ENCODE measurements around the gene MCF2. TPM values are rescaled to one million over a fixed set of nuclear protein-coding genes. Genes with fewer than 3 reads are reported as not detected.

MCF2 gene
- total and polyA plus RNA-seq, 10 donors: 0.51 to 3.7 (median 1.0) TPM

DNA sequence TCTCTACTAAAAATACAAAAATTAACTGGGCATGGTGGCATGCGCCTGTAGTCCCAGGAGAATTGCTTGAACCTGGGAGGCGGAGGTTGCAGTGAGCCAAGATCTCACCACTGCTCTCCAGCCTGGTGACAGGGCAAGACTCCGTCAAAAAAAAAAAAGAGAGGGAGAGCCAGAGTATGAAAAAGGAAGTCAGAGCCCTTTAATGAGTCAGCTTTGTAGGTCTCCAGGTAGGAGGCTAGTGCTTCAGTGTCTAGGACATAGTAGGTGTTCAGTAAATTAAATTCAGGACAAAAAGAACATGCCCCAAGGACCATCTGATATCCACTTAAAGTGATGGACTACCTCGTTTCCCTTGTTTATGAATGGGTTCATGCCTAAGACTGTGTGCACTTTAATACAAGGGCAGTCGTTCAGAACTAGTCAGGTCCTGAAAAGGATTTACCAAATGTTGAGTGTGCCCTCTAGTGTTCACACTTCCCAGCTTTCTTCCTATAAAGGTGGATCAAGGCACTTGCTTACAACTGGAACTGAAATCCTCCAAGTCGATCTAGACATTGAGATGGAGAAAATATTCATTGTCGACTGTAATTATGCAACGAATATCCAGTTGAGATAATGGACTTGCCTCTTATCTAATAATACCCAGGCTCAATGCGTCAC, 148.5 kb downstream of the MCF2 start:
- WGBS, 5 donors: 22 to 34% (median 28%) methylated on average over 9 of the region's 9 CpGs
- intact Hi-C loops (cut with DNase I; ENCODE audit: low total_unique reads): loop anchor here (5.0 kb wide), 1 partner anchor 782 kb away; no protein-coding TSS in a partner anchor
- no peaks in the 10 kb centered on the region for H3K9me3 ChIP-seq
- no peak overlapping the region for H3K27ac ChIP-seq
- H3K4me3 ChIP-seq: no peak overlapping the region
- H3K27me3 ChIP-seq (replicated peaks in 1 of 7): peaks cover 0 to 8% (median 0%) of the 10 kb centered on the region in 7 donors
- no peaks in the 10 kb centered on the region for H3K36me3 ChIP-seq
- peaks cover 0 to 5% (median 0%) of the 10 kb centered on the region in 6 donors for H3K4me1 ChIP-seq
- TF ChIP-seq POLR2AphosphoS5 (IDR thresholded peaks at IDR 0.05): no peak
- TF ChIP-seq POLR2A (IDR thresholded peaks at IDR 0.05): no peak
- TF ChIP-seq, protein P1, sequence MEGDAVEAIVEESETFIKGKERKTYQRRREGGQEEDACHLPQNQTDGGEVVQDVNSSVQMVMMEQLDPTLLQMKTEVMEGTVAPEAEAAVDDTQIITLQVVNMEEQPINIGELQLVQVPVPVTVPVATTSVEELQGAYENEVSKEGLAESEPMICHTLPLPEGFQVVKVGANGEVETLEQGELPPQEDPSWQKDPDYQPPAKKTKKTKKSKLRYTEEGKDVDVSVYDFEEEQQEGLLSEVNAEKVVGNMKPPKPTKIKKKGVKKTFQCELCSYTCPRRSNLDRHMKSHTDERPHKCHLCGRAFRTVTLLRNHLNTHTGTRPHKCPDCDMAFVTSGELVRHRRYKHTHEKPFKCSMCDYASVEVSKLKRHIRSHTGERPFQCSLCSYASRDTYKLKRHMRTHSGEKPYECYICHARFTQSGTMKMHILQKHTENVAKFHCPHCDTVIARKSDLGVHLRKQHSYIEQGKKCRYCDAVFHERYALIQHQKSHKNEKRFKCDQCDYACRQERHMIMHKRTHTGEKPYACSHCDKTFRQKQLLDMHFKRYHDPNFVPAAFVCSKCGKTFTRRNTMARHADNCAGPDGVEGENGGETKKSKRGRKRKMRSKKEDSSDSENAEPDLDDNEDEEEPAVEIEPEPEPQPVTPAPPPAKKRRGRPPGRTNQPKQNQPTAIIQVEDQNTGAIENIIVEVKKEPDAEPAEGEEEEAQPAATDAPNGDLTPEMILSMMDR (IDR thresholded peaks at IDR 0.05 in 8 of 11, conservative IDR thresholded peaks at IDR 0.05 in 3 of 11): peak in 9 of 11 experiments; percentile 9 to 46 (median 37)
- DNase-seq: no peak

DNA sequence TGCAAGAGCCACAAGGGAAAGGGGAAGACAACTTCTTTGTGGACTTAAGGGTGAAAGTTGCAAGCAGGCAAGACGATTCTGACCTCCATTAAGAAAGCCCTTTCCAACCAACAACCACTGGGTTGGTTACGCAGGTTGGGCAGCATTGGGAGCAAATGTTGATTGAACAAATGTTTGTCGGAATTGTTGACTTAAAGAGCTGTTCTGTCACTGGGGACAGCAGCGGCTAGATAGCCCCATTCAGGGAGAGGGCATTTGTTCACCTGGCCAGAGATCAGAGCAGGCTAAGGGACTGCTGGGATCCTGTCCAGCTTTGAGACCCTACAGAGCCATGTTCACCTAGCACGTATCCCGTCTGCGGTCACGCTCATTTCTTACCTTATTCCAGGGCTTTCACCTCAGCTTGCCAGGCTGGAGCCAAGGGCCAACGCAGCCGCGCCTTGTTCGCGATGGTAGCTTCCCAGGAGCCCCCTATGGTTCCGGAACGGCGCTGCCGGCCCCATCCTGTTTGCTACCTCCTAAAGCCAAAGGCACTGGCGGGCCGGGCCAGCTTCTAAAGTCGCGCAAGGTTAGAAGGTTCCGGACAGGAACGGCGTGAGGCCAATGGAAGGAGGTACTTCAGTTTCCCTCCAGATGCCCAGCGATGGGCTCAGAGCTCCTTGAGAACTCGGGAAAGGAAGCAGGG, 152.8 kb downstream of the MCF2 start:
- no peaks in the 10 kb centered on the region for H3K36me3 ChIP-seq
- WGBS, 5 donors: 47 to 82% (median 66%) methylated on average over 20 to 26 of the region's 26 CpGs
- H3K27ac ChIP-seq: no peak overlapping the region
- H3K9me3 ChIP-seq: no peaks in the 10 kb centered on the region
- intact Hi-C loops (cut with DNase I; ENCODE audit: low total_unique reads): loop anchor here (5.0 kb wide), 1 partner anchor 778 kb away; no protein-coding TSS in a partner anchor
- H3K27me3 ChIP-seq (replicated peaks in 1 of 7): peaks cover 0 to 8% (median 0%) of the 10 kb centered on the region in 7 donors
- no peak for DNase-seq
- no peak overlapping the region for H3K4me3 ChIP-seq
- TF ChIP-seq, protein P1 (IDR thresholded peaks at IDR 0.05 in 8 of 11, conservative IDR thresholded peaks at IDR 0.05 in 3 of 11): no peak
- TF ChIP-seq POLR2A (IDR thresholded peaks at IDR 0.05) (no peak), POLR2AphosphoS5 (IDR thresholded peaks at IDR 0.05) (no peak)
- peaks cover 0 to 12% (median 0%) of the 10 kb centered on the region in 6 donors for H3K4me1 ChIP-seq

DNA sequence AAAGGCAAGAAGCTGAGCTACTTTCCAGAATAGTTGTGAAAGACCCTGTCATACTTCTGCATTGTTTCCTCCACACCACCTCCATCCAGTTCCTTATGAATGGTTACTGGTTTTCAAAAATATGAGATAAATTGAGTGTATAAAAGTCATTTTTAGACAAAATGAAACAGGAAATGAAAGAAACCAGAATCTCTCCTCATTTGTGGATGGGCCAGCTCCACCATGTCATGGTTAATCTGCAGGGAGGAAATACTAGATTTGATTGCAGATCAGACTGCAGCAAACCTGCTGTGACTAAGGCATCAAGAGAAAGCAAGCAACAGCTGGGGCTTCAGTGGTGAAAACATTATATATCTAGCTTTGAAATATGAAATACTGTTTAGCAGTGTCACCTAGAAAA, 153.6 kb downstream of the MCF2 start:
- Histone ChIP-seq H3K4me3 (no peak overlapping the region), H3K27me3 (replicated peaks in 1 of 7) (peaks cover 0 to 4% (median 0%) of the 10 kb centered on the region in 7 donors), H3K9me3 (no peaks in the 10 kb centered on the region), H3K27ac (no peak overlapping the region), H3K4me1 (peaks cover 0 to 12% (median 0%) of the 10 kb centered on the region in 6 donors), H3K36me3 (no peaks in the 10 kb centered on the region)
- intact Hi-C loops (cut with DNase I; ENCODE audit: low total_unique reads): no loop called here
- TF ChIP-seq POLR2AphosphoS5 (IDR thresholded peaks at IDR 0.05): no peak
- TF ChIP-seq, protein P1 (IDR thresholded peaks at IDR 0.05 in 8 of 11, conservative IDR thresholded peaks at IDR 0.05 in 3 of 11): no peak
- no peak for TF ChIP-seq POLR2A (IDR thresholded peaks at IDR 0.05)
- no peak for DNase-seq

DNA sequence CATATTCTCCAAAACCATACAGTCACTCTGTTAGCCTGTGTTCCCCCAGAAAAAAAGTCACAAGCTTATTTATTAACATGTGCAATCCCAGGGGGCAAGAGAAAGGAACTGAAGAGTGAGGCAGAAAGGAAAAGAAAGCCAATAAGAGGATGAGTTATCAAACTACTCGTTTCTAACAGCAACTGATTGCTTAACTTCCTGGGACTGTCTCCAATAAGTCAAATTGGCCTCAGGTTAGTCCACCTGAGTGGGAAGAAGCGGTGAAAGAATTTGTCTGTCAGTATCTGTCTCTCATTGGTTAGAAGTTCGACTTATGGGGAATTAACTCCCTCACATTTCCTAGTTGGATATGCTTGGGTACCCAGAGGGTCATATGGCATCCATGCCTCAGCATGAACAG, 163.4 kb downstream of the MCF2 start:
- no peak for DNase-seq
- intact Hi-C loops (cut with DNase I; ENCODE audit: low total_unique reads): no loop called here
- Histone ChIP-seq H3K27ac (no peak overlapping the region), H3K27me3 (replicated peaks in 1 of 7) (no peaks in the 10 kb centered on the region), H3K36me3 (no peaks in the 10 kb centered on the region), H3K4me1 (no peaks in the 10 kb centered on the region), H3K4me3 (no peak overlapping the region), H3K9me3 (no peaks in the 10 kb centered on the region)
- WGBS, 5 donors: 57 to 71% (median 67%) methylated on average over 3 of the region's 3 CpGs
- TF ChIP-seq POLR2AphosphoS5 (IDR thresholded peaks at IDR 0.05): no peak
- TF ChIP-seq, protein P1 (IDR thresholded peaks at IDR 0.05 in 8 of 11, conservative IDR thresholded peaks at IDR 0.05 in 3 of 11): no peak
- no peak for TF ChIP-seq POLR2A (IDR thresholded peaks at IDR 0.05)
